HG03097 (cell line): ENCODE measurements around the gene IAPP.
"Not testable (repeated sequence)": the region's sequence is repeated elsewhere in the genome, so short reads cannot be mapped to it uniquely, and the experiment has no call there.

Source experiments
- ATAC-seq: cut with Tn5 transposase; IDR thresholded peaks from one replicate; pipeline ENCODE4 v1.9.1; 2021; ENCODE audit not compliant: unreplicated experiment, low FRiP score

Gene IAPP

DNA sequence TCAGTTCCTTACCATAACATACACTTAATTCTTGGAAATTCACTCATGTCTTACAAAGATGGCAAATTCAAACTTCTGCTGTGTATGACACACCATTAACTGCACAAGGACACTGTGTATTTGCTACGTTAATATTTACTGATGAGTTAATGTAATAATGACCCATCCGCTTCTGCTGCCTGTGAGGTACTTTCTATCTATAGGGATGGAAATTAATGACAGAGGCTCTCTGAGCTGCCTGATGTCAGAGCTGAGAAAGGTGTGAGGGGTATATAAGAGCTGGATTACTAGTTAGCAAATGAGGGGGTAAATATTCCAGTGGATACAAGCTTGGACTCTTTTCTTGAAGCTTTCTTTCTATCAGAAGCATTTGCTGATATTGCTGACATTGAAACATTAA is at the start of gene IAPP:
TSS of gene IAPP (plus strand) at position 301 of the 400 bp plus-strand sequence. CDS start 450 bp downstream, outside the sequence.
- ATAC-seq: no peak

- no peak for ATAC-seq
Observed at GRCh38 chr12:21323736-21324135, 49.0 kb upstream of the IAPP start.

DNA sequence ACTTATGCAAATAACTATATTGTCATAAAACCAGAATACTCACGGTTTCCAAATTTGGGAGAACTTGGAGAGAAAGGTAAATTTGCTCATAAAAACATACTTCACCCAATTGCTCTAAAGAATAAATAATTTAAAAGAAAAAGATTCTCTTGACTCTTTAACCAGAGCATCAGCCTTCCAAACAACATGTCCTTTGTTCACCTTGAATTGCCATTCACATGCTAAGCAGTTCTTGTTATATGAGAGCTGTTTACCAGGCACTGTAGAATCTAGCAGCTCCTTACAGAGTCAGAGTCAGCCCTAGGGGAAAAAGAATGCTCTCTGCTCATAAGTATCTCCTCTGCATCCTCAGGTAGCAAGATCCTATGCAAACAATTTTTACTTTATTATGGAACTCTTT is 48.2 kb upstream of the IAPP start:
- ATAC-seq: no peak

DNA sequence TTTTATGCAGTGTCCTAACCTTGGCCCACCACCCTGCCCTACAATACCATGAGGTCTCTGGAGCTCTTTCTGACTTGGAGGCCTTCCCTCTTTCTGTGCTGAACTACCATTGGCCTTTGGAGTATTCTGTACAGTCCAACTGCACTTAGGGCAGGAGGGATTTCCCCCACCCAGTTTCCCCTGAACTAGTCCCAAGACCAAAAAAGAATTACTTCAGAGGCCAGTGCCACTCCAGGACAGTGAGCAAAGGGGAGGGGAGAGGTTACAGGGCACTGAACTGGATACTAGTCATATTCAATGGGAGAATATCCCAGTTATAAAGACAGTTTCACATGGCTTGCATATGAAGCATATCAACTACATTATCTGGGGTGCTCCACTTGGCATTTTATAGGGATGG is 44.1 kb upstream of the IAPP start:
- ATAC-seq: no peak

GRCh38 chr12:21330682-21331253 is 41.9 kb upstream of the IAPP start:
- no peak for ATAC-seq

DNA sequence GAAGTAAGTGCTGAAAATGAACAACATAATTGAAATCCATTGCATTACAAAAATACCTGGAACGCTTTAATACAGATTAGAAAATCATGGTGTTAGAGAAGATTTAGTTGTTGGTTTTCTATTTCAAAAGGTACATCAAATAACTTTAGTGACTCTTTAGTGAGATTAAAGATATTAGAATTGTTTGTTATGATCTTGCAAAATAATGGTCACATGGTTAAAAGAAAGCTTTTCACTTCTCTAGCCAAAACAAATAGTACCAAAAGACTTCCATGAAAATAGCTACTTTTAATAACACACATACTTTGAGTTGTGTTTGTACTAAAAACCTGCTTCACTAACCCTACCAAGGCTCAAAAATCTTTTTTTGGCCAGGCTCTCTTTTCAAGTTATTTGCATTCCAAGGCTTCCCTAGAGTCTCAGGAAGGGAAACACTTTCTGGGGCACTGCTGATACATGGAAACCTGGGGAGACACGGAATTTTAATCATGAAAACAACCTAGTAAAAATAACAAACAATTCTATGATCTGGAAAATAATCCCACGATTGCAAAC is 37.9 kb upstream of the IAPP start, which contains the start of gene SLCO1A2:
TSS of gene SLCO1A2 (minus strand) at position 147 of the 555 bp plus-strand sequence. CDS start 270 bp downstream, outside the sequence.
- ATAC-seq: no peak

DNA sequence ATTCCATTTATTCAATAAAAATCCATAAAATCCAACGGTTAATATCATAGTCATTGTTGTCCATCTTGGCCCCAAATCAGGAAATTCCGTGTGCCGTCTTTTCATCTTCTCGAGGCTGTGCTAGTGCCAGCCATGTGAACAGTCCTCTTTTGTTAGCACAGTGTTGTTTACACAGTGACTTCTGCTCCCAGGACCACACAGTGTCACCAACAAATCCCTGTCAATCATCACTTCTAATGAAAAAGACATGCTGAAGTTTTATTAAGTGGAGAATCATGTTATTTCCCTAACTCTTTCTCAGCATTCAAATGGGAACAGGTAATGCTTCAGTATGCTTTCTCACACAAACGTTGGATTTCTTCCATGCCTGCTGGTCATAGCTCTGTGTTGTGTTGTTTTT is 36.0 kb upstream of the IAPP start:
- ATAC-seq: no peak

DNA sequence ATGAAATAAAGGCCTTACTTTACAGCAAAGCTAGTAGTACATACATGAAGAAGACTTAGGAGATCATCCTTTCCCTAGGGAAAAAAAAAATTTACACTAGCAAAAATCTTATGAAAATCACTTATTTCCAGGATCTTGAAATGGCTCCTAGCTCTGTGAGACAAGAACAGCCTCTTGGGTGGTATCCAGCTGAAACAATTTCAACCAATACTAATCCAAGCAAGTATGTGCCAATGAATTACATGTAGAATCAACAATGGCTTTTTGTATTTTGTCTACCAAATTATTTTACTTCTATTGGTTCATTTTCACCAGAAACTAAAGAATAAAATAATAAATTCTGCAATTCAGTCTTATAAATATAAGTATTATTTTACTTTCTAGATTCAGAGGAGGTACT is 35.2 kb upstream of the IAPP start:
- no peak for ATAC-seq

DNA sequence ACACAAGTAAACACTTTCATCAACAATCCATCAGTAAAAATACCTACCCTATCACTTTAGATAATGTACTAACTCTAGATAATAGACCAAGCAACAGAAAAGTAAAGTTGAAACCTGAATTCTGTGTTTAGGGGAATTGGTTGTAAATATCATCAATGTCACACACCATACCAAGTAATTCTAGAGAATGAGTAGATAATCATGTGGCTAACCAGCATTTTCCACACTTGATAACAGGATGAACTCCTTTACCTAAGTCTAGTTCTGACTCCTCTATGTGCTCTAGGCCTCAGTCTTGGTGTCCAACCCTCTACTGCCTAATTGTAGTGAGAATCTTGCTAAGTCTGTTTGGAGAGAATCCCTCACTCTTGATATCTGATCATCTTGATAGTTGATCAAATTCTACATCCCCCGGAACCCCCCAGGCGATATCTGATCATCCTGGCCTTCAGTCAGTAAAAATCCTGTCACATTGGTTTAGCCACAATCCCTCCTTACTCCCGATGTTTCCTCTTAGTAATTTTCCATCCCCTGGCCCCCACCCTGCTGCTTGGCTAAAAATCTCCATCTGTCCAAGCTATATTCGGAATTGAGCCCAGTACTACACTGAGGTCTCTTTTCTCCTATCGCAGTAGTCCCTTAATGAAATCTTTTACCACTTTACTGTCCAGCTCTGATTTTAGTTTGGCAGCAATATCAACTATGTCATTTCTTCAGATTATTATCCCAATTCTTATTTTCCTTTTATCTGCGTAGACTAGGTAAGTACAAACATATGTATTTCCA is 34.5 kb upstream of the IAPP start:
- ATAC-seq: no peak

DNA sequence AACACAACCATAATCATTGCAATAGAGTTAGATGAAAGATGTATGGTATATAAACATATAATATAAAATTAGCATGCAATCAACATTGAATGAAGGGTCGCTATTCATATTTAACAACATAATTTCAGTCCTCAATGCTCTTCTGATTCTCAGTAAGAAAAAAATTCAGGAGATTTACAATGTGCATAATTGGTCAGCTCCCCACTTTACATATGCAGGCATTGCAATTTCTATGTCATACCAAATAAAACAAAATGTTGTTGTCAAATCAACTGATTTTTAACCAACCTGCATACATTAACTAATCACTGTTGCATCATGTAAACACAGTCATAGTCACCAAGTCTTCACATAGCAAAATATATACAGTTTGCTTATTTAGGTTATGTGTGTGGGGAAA is 32.8 kb upstream of the IAPP start:
- ATAC-seq: no peak

DNA sequence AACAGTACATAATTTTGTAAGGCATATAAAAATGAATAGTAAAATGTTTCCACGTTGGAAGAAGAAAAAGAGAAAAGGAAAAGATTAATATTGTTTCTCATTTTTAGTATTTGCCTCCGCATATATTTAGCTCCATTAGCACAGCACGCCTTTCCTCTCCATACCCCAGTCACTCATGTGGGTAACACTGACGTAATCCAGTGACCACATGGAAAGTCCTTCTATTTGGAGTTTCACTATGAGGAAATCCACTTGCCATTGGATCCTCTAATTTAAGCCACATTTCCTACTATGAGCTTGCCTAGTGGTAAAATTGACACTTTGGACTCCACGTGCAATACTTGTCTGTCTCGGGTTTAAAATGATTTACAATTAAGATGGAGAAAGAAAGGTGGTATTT is 32.3 kb upstream of the IAPP start:
- ATAC-seq: no peak

DNA sequence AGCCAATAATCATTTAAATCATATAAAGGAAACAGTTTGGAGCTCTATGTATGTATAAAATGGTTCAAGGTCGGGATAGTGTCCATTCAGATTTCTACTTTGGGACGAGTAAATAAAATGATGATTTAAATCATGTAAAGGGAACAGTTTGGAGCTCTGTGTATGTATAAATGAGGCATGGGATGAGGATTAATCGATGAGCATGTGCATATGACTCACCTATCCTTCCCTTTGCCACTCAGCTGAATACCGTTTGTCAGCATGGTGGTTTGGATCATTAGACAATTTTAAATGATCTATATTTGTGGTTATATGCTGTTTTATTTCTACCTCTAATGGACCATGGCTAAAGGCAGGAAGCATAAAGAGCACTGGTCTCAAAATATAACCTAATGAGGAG is 30.9 kb upstream of the IAPP start:
- no peak for ATAC-seq

GRCh38 chr12:21343636-21344035 is 29.1 kb upstream of the IAPP start:
- no peak for ATAC-seq

- ATAC-seq: no peak
Observed at GRCh38 chr12:21346542-21347205, 26.0 kb upstream of the IAPP start.

- no peak for ATAC-seq
Observed at GRCh38 chr12:21350975-21351374, 21.7 kb upstream of the IAPP start.

GRCh38 chr12:21353487-21353886 is 19.2 kb upstream of the IAPP start:
- ATAC-seq: no peak

- no peak for ATAC-seq
Observed at GRCh38 chr12:21353948-21354347, 18.8 kb upstream of the IAPP start.

DNA sequence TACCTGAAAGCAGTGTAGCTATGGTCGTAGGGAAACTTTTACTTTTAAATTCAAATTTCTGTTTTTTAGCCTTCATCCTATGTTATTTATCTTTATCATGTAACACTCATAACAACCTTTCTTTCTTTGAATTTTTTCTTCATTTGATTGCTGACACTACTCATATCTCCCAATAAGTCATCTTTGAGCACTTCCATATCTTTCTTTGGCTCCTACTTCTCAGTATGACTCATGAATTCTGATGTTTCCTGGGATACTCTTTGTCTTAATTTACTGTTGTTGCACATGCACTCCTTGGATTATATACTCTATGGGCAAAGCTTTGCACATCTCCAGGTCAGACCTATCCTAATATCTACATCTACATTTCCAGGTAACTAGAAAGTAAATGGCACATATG is 18.1 kb upstream of the IAPP start:
- ATAC-seq: no peak

GRCh38 chr12:21360632-21361031 is 12.1 kb upstream of the IAPP start:
- ATAC-seq: not testable (repeated sequence)

GRCh38 chr12:21369141-21369980 is 3.3 kb upstream of the IAPP start:
- no peak for ATAC-seq
